Measurements from ENCODE around the gene MGMT. TPM values are rescaled to one million over a fixed set of nuclear protein-coding genes. Genes with fewer than 3 reads are reported as not detected.
A peak's percentile ranks its signal among the peaks of the same experiment; 100 is the strongest.

MGMT gene
- total RNA-seq, 1 experiment from 2014 or later, result 21.2 TPM

DNA sequence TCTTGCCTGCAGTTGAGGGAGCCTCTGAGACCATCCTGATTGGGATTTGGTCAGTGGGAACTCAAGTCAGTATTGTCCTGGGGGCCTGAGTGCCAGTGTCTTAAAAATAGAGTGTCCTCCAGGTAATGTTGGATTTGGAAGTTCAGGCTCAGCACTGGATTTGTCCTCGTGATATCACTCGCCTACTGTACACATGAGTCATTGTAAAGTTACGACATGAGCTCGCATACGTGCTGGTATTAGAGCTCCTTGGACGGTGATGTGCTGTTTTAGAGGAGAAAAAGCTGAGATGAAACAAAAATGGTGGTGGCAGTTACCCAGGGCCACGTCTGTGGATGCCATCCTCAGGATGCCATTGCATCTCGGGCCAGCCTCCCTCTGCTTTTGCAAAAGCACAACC lies 78.2 kb downstream of the MGMT start:
- Histone ChIP-seq H2AFZ (no peak overlapping the region), H3K9me3 (ENCODE audit: insufficient read depth, low read depth) (no peaks in the 10 kb centered on the region), H3K27me3 (ENCODE audit: insufficient read depth, low read depth) (no peaks in the 10 kb centered on the region), H3K4me1 (replicated peaks; ENCODE audit: insufficient read depth) (peaks cover 15% of the 10 kb centered on the region), H3K79me2 (ENCODE audit: low read depth) (no peaks in the 10 kb centered on the region), H3K36me3 (ENCODE audit: low read depth) (no peaks in the 10 kb centered on the region), H3K9me2 (ENCODE audit: insufficient read depth) (no peaks in the 10 kb centered on the region), H3F3A (ENCODE audit: insufficient read depth, low read depth) (no peaks in the 10 kb centered on the region), H3K27ac (peak overlapping the region; percentile 37; the same call in 1 of the 2 replicates), H4K20me1 (ENCODE audit: insufficient read depth) (no peaks in the 10 kb centered on the region), H3K4me3 (no peak overlapping the region), H3K4me2 (peak overlapping the region; percentile 58)
- intact Hi-C loops (cut with micrococcal nuclease; ENCODE audit: unreplicated experiment), result no loop called here
- BruUV-seq (replicated peaks), result no TSS peak
- DNase-seq, result peak; percentile 11 to 73
- CTCF ChIA-PET, result no interaction called here
- TF ChIP-seq, protein P1, sequence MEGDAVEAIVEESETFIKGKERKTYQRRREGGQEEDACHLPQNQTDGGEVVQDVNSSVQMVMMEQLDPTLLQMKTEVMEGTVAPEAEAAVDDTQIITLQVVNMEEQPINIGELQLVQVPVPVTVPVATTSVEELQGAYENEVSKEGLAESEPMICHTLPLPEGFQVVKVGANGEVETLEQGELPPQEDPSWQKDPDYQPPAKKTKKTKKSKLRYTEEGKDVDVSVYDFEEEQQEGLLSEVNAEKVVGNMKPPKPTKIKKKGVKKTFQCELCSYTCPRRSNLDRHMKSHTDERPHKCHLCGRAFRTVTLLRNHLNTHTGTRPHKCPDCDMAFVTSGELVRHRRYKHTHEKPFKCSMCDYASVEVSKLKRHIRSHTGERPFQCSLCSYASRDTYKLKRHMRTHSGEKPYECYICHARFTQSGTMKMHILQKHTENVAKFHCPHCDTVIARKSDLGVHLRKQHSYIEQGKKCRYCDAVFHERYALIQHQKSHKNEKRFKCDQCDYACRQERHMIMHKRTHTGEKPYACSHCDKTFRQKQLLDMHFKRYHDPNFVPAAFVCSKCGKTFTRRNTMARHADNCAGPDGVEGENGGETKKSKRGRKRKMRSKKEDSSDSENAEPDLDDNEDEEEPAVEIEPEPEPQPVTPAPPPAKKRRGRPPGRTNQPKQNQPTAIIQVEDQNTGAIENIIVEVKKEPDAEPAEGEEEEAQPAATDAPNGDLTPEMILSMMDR (conservative IDR thresholded peaks at IDR 0.05), result no peak
- no peak for TF ChIP-seq EZH2 (IDR thresholded peaks at IDR 0.05; ENCODE audit: low read depth)
- POLR2A ChIA-PET (ENCODE audit: unreplicated experiment), result no interaction called here

DNA sequence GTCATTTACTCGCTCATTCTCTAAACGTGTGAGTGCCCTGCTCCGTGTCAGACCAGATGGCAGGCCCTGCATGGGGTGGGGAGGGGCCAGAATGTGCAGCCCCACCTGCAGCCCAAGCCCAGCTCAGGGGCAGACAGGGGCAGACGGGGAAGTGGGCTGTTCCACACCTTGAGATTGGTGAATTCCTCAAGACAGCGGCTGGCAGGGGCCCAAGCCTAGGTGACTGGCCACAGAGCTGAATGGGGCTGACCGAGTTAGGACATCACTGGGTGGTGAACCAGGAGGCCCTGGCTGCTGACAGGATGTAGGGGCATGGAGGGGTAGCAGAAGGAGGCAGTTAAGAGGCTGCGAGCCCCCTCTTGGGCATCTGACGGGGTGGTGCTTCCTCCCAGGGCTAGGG lies 79.1 kb downstream of the MGMT start:
- H3K36me3 ChIP-seq (ENCODE audit: low read depth), result no peaks in the 10 kb centered on the region
- peaks cover 15% of the 10 kb centered on the region for H3K4me1 ChIP-seq (replicated peaks; ENCODE audit: insufficient read depth)
- no peak overlapping the region for H2AFZ ChIP-seq
- no peaks in the 10 kb centered on the region for H3F3A ChIP-seq (ENCODE audit: insufficient read depth, low read depth)
- TF ChIP-seq, protein P1 (conservative IDR thresholded peaks at IDR 0.05), result no peak
- TF ChIP-seq EZH2 (IDR thresholded peaks at IDR 0.05; ENCODE audit: low read depth), result no peak
- H3K79me2 ChIP-seq (ENCODE audit: low read depth), result no peaks in the 10 kb centered on the region
- no TSS peak for BruUV-seq (replicated peaks)
- H3K27me3 ChIP-seq (ENCODE audit: insufficient read depth, low read depth), result no peaks in the 10 kb centered on the region
- H3K4me2 ChIP-seq, result no peak overlapping the region
- CTCF ChIA-PET, result no interaction called here
- POLR2A ChIA-PET (ENCODE audit: unreplicated experiment), result no interaction called here
- H4K20me1 ChIP-seq (ENCODE audit: insufficient read depth), result no peaks in the 10 kb centered on the region
- no peaks in the 10 kb centered on the region for H3K9me2 ChIP-seq (ENCODE audit: insufficient read depth)
- no peak for DNase-seq
- H3K27ac ChIP-seq, result no peak overlapping the region
- intact Hi-C loops (cut with micrococcal nuclease; ENCODE audit: unreplicated experiment), result no loop called here
- H3K9me3 ChIP-seq (ENCODE audit: insufficient read depth, low read depth), result no peaks in the 10 kb centered on the region
- H3K4me3 ChIP-seq, result no peak overlapping the region

DNA sequence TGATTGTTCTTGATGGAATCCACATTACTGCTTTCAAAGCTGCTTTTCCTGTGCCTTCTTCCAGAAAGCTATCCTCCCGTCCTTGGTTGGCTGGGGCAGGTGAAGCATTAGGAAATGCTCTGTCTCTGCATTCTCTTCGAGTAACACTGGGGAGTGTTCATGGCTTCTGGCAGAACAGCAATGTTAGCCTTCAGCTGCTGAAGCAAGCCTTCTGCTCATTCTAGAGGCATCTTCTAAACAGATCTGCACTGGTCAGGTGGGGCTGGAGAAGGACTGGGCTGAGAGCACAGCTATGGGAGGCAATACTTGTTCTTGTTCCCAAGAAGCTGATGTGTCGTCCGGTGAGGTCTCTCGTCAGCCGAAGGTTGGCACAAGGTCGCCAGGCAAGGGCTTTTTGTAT lies 80.6 kb downstream of the MGMT start:
- no TSS peak for BruUV-seq (replicated peaks)

More for the DNA sequence above, 80.6 kb downstream of the MGMT start:
- Histone ChIP-seq H3K4me3 (no peak overlapping the region), H3K4me1 (replicated peaks; ENCODE audit: insufficient read depth) (peaks cover 15% of the 10 kb centered on the region), H4K20me1 (ENCODE audit: insufficient read depth) (no peaks in the 10 kb centered on the region), H3K27me3 (ENCODE audit: insufficient read depth, low read depth) (no peaks in the 10 kb centered on the region), H3F3A (ENCODE audit: insufficient read depth, low read depth) (no peaks in the 10 kb centered on the region), H3K4me2 (no peak overlapping the region), H2AFZ (no peak overlapping the region), H3K36me3 (ENCODE audit: low read depth) (no peaks in the 10 kb centered on the region), H3K9me2 (ENCODE audit: insufficient read depth) (no peaks in the 10 kb centered on the region), H3K79me2 (ENCODE audit: low read depth) (no peaks in the 10 kb centered on the region), H3K9me3 (ENCODE audit: insufficient read depth, low read depth) (no peaks in the 10 kb centered on the region), H3K27ac (no peak overlapping the region)
- POLR2A ChIA-PET (ENCODE audit: unreplicated experiment), result no interaction called here
- DNase-seq, result no peak
- intact Hi-C loops (cut with micrococcal nuclease; ENCODE audit: unreplicated experiment), result no loop called here
- CTCF ChIA-PET, result no interaction called here
- TF ChIP-seq EZH2 (IDR thresholded peaks at IDR 0.05; ENCODE audit: low read depth), result no peak
- TF ChIP-seq, protein P1 (conservative IDR thresholded peaks at IDR 0.05), result no peak

Data from PC-9 (cell line).